Neural cell (in vitro differentiated cells): ENCODE measurements around the gene THADA.

Experiments
- TAF1 ChIP-seq: IDR thresholded peaks from 2 replicates; pipeline ENCODE4 v1.6.1; 2012; ENCODE audit warnings: low read depth
- TF ChIP-seq, protein P1 (sequence below): IDR thresholded peaks from 2 replicates; pipeline ENCODE4 v1.6.1; 2012; ENCODE audit warnings: borderline replicate concordance

DNA sequence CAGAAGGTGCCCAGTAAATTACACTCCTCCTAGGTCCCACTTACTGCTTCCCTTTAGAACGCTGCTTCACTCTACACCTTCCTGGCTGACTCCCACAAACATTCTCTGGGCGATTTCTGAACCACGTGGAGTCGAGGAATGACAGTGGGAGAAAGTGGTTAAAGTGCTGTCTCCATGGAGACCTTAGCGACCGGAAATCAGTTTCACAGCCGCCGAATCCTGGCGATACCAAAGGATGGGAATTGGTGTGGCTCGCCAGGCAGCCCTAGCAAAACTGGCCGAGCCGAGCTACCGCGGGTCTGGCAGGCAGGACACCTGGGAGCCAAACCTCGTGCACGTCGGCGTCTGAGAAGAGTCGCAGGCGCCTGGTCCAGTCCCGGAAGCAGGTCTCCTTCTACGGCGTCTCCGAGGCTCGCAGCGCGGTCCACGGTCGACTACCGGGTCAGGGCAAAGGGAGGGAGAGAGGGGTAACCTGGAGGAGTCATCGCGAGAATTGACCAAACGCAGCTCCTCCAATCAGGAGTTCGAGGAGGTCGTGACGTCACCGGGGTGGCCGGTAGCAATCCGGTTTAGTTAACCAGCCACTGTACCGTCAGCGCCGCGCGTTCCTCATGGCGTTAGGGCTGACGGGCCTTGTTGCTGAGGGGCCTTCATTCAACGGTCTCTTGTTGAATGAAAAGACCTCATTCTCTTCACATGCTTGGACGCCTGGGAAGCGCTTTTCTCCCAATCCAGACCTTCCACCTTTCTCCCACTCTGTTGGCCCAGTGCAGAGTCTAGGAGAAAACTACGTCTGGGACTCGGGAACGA lies at the start of gene THADA:
- peak; percentile 86 for TF ChIP-seq TAF1
- TF ChIP-seq, protein P1, sequence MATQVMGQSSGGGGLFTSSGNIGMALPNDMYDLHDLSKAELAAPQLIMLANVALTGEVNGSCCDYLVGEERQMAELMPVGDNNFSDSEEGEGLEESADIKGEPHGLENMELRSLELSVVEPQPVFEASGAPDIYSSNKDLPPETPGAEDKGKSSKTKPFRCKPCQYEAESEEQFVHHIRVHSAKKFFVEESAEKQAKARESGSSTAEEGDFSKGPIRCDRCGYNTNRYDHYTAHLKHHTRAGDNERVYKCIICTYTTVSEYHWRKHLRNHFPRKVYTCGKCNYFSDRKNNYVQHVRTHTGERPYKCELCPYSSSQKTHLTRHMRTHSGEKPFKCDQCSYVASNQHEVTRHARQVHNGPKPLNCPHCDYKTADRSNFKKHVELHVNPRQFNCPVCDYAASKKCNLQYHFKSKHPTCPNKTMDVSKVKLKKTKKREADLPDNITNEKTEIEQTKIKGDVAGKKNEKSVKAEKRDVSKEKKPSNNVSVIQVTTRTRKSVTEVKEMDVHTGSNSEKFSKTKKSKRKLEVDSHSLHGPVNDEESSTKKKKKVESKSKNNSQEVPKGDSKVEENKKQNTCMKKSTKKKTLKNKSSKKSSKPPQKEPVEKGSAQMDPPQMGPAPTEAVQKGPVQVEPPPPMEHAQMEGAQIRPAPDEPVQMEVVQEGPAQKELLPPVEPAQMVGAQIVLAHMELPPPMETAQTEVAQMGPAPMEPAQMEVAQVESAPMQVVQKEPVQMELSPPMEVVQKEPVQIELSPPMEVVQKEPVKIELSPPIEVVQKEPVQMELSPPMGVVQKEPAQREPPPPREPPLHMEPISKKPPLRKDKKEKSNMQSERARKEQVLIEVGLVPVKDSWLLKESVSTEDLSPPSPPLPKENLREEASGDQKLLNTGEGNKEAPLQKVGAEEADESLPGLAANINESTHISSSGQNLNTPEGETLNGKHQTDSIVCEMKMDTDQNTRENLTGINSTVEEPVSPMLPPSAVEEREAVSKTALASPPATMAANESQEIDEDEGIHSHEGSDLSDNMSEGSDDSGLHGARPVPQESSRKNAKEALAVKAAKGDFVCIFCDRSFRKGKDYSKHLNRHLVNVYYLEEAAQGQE, result peak; percentile 80
